COR-L47 (cell line): ENCODE measurements around the gene NOL4.

Experiments used
- DNase-seq: peaks from one replicate; lab custom pipeline; 2025; lab: John Stamatoyannopoulos, UW

Gene NOL4

GRCh38 chr18:34189656-34190435, 34.9 kb downstream of the NOL4 start:
- DNase-seq: no peak
